ENCODE results near the gene AK3.
"Not testable (repeated sequence)": the region's sequence is repeated elsewhere in the genome, so short reads cannot be mapped to it uniquely, and the experiment has no call there.

AK3 gene

DNA sequence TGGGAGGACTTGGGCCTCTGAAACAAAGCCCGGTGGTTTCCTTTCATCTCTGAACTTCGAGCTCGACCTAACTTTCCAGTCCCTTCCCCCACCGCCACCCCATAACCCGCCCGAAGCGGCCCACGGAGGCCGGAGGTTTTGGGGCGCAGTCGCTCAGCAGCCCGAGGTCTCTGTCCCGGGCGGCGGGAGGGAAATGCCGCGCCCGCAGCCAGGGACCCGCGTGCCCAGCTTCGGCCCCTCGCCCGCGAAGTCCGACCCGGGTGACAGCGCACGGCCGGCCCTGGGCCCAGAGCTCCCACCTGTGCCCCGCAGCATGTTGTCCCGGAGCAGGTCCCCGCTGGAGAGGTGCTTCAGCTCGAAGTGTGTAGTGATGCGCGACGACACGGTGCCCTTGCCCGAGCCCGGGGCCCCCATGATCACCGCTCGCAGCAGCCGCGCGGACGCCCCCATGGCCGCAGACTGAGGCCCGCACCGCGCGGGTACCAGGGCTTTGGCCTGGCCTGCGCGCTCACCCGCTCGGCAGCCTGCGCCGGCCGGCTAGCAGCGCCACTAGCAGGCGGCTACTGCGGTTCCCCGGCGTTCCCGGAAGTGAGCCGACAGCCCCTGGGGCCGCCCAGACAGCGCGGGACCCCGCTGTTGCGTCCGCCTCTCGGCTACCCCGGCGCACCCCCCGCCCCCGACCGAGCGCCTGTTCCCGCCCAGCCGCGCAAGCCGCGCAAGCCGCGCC is at the start of gene AK3:
Gene AK3 (minus strand): TSS at position 565 of the 727 bp plus-strand sequence. CDS start 115 bp downstream, at position 450.
- DNase-seq (ENCODE audit: low spot score), result peak; percentile 71

DNA sequence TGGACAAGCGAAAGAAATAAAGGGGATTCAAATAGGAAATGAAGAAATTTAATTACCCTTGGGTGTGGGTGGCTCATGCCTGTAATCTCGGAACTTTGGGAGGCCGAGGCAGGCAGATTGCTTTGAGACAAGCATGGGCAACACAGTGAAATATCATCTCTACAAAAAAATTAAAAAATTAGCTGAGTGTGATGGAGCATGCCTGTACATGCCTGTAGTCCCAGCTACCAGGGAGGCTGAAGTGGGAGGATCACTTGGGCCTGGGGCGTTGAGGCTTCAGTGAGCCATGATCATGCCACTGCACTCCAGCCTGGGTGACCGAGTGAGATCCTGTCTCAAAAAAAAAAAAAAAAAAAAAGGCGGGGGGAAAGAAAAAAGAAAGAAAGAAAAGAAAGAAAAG is 47.7 kb upstream of the AK3 start:
- DNase-seq (ENCODE audit: low spot score), result no peak

DNA sequence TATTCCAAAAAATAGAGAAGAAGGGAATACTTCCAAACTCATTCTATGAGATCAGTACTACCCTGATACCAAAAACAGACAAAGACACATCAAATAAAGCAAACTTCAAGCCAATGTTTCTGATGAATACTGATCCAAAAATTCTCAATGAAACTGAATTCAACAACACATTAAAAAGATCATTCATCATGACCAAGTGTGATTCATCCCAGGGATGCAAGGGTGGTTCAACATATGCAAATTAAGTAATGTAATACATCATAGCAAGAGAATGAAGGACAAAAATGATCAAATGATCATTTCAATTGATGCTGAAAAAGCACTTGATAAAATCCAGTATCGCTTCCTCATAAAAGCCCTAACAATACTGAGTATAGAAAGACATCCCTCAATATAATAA is 46.9 kb upstream of the AK3 start:
- no peak for DNase-seq (ENCODE audit: low spot score)

DNA sequence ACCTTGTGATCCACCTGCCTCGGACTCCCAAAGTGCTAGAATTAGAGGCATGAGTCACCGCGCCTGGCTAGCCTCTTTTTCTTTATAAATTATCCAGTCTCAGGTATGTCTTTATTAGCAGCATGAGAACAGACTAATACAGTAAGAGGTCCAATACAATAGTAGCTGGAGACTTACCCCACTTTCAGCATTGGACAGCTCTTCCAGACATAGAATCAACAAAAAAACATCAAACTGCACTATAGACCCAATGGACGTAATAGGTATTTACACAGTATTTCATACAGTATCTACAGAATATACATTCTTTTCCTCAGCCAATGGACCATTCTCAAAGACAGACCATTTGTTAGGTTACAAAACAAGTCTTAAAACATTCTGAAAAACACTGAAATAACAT is 45.6 kb upstream of the AK3 start:
- DNase-seq (ENCODE audit: low spot score), result no peak

DNA sequence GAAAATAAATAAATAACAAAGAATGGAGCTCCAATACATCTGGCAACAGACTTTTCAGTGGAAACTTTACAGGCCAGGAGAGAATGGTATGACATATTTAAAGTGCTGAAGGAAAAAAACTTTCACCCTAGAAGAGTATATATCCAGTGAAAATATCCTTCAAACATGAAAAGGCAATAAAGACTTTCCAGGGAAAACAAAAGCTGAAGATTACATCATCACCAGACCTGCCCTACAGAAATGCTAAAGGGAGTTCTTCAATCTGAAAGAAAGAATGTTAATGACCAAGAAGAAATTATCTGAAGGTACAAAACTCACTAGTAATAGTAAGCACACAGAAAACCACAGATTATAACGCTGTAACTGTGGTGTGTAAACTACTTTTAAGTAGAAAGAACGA is 43.4 kb upstream of the AK3 start:
- no peak for DNase-seq (ENCODE audit: low spot score)

DNA sequence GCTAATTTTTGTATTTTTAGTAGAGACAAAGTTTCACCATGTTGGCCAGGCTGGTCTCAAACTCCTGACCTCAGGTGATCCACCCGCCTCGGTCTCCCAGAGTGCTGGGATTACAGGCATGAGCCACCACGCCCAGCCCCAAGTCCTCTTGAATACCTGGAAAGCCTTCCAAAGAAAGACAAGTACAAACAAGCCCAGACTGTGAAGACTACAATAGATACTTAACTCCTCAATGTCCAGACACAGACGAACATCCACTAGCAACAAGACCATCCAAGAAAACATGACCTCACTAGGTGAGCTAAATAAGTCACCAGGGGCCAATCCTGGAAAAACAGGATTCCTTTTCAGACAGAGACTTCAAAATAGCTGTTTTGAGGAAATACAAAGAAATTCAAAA is 42.2 kb upstream of the AK3 start:
- DNase-seq (ENCODE audit: low spot score), result not testable (repeated sequence)

DNA sequence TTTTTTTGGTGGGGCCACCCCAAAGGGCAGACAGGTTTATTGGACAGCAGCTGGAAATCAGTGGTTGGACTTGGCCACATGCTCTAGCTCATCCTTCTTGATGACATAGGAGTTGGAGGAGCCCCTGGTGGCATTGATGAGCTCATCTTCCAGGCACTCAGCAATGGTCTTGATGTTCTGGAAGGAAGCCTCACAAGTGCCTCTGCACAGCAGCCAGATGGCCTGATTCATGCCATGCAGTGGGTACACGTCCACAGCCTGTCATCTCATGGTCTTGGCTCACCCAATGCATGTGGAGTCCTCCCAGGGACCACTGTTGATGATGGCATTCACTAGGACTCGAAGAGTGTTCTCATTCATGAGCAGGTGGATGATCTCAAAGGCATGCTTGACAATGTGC is 40.4 kb upstream of the AK3 start:
- DNase-seq (ENCODE audit: low spot score), result no peak

DNA sequence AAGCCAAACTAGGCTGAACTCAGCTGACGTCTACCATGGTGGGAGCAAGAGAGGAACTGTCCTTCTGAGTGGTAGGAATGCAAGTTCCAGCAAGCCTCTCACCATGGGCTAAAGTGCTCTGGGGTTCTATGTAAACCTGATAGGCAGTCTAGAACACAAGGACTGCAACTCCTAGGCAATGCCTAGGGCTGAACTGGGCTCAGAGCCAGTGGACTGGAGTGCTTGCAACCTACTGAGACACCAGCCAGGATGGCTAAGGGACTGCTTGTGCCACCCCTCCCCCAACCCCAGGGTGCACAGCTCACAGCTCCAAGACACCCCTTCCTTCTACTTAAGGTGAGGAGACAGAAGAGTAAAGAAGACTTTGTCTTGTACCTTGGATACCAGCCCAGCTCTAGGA is 39.6 kb upstream of the AK3 start:
- DNase-seq (ENCODE audit: low spot score), result no peak

DNA sequence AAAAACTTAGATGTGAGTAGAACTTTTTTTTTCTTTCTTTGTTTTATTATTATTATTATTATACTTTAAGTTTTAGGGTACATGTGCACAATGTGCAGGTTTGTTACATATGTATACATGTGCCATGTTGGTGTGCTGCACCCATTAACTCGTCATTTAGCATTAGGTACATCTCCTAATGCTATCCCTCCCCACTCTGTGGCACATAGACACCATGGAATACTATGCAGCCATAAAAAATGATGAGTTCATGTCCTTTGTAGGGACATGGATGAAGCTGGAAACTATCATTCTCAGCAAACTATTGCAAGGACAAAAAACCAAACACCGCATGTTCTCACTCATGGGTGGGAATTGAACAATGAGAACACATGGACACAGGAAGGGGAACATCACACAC is 34.0 kb upstream of the AK3 start:
- DNase-seq (ENCODE audit: low spot score), result not testable (repeated sequence)

DNA sequence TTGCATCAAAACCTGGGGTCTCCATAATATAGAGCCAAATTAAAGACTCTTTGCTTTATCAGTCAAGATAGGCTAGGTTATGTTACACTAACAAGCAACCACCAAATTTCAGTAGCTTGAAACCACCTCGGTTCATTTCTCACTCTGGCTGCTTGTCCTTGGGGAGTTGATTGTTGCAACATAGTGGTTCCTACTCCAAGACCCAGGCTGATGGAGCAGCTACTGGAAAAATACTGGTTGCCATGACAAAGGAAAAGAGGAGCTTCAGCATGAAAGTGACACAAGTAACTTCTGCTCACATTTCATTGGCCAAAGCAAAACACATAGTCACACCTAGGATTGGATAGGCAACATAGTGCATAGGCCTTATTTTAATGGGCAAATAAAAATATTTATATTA is 33.2 kb upstream of the AK3 start:
- DNase-seq (ENCODE audit: low spot score), result no peak

DNA sequence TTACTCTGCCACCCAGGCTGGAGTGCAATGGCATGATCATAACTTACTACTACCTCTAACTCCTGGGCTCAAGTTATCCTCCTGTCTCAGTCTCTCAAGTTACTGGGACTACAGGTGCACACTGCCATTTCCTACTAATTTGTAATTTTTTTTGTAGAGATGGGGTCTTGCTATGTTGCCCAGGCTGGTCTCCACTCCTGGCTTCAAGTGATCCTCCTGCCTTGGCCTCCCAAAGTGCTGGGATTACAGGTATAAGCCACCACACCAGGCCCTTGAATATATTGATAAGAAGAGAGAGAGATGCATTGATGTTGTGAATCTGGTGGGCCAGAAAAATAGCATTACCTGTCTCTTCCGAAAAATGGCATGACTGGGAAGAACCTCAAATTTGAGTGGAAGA is 30.8 kb upstream of the AK3 start:
- no peak for DNase-seq (ENCODE audit: low spot score)

DNA sequence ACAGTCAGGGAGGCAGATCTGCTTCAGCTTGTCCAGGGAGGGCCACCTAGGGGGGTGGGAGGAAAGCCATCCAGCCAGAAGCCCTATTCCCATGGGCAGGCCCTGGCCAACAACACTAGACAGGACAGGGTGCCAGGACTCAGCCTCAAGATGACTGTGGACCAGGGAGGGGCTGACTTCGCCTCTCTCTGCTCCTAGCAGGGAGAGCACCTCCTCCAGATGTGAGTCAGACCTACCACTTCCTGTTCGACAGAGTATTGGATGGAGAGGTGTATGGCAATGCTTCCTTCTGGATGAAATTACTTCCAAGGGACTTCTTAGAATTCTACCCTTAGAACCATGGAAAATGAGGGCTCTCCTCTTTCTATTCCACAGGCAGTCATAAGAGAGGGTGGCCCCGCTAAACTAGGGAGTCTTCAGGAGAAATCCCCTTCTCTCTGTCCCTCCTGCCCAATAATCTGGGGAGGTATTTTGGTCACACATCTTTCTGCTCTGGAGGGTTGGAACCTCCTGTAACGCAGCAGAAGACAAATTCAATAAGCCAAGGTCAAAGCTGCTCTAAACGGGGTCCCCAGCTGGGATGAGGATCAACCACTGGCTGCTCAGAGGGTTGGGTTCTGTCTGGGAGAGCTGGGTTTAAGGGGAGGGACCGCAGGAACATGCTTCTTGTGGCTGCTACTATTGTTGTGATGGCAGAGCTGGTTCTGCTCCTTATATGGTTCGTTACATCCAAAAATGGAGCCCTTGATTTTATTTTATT is 28.5 kb upstream of the AK3 start:
- no peak for DNase-seq (ENCODE audit: low spot score)

DNA sequence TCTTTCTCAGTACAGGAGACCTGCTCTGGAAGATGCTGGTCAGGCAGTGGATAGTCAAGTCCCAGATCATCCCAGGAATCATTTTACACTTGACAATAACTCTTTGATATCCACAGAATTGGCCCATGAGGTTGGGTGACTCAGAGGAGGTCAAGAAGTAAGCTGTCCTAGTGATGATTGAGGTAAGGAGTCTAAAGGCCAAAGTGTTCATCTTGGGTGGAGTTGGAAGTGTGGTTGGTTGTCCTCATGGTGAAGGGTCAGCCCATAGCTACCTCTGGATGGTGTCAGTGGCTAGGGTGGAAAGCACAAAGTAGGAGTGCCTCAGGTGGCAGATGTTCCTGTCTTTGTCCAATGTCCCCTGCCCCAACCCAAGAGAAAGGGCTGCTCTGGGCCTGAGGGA is 27.7 kb upstream of the AK3 start:
- no peak for DNase-seq (ENCODE audit: low spot score)

DNA sequence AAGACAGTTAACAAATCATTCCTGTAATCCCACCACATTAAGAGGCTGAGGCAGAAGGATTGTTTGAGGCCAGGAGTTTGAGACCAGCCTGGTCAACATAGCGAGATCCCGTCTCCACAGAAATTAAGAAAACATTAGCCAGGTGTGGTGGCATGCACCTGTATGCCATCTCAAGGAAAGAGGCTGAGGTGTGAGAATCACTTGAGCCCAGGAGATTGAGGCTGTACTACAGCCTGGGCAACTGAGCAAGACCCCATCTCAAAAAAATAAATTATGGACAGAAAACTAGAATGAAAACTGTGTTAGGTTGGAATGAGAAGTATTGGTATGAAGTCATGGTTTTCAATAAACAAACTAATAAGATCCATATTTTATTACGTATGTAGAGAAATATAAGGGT is 23.0 kb upstream of the AK3 start:
- no peak for DNase-seq (ENCODE audit: low spot score)

DNA sequence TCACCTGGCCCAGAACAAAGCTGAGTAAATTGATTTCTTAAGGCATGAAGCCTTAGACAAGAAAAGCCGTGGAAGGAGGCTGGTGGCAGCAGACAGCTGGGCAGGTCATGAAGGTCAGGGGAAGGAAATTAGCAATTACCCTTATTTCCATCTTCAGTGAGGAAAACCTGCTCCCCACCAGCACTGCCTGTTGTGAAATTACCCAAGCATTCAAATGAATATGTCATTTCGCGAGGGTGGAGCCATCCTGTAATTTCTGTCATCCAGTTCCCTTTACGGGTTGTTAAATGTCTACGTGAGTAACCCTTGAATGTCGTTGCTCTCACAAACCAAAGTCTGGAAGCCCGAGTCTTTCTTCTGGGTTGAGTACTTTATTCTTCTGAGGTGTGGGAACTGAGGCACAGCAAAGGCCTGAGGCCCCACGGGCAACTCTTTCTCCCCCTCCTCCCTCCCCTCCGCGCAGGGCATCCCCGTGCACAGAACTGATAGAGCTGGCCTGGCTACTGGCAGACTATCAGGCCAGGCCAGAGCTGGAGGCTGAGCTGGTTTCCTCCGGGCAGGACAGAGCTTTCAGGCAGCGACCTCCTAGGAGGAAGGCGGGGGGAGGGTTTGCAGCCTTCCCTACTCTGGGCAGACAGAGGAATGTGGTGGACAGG is 22.0 kb upstream of the AK3 start:
- DNase-seq (ENCODE audit: low spot score), result peak; percentile 92

DNA sequence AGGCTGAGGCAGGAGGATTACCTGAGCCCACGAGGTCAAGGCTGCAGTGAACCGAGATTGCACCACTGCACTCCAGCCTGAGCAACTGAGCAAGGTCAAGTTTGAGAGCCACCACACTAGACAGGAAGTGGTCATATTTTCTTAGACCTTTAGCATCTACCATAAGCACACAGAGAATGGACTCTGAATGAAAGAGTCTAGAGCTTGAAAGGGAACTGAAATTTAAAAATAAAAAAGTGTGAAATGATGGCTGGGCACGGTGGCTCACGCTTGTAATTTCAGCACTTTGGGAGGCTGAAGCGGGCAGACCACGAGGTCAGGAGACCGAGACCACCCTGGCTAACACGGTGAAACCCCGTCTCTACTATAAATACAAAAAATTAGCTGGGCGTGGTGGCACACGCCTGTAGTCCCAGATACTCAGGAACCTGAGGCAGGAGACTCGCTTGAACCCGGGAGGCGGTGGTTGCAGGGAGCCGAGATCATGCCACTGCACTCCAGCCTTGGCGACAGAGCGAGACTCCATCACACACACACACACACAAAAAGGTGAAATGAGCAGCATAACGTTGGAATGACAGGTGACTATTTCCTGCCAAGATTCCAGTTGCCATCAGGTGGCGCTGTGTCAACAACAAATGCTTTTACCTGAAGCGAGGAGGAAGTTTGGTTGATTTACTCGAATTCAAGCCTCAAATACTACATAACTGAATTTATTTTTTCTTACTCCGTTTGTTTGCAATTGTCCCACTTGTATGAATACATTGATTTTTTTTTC is 21.3 kb upstream of the AK3 start:
- DNase-seq (ENCODE audit: low spot score), result peak; percentile 91

DNA sequence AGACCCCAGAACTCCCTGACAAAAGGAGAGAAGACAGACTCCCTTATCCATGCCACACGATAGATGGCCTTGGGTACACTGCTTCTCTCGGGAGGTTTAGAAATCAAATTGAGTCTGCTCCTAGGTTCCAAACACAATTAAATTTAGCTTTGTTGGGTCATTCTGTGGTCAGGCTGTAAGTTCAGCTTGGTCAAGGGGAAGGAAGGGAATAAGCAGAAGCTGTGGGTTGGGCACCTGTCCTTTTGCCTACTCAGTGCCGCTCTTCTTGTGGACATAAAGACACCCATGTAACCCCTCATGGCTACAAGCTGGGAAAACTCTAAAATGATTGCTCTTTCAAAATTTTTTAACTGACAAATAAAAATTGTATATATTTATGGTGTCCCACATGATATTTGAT is 19.1 kb upstream of the AK3 start:
- no peak for DNase-seq (ENCODE audit: low spot score)

DNA sequence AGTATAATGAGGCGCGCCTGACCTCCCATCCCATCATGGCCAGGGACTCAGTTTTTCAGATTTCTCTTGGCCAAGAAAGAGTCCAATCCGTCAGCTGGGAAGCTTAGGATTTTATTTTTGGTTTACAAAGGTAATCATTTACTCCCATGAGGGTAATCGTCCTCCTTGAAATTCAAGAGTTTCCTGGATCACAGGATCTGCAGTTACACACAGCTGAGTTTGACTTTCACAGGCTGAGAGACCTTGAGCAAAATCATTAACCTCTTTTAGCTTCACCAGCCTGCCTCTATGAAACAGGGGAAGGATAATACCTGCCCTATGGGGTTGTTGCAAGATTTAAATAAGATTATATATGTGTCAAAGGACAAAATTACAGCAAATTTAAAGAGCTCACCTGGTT is 15.4 kb upstream of the AK3 start:
- no peak for DNase-seq (ENCODE audit: low spot score)

DNA sequence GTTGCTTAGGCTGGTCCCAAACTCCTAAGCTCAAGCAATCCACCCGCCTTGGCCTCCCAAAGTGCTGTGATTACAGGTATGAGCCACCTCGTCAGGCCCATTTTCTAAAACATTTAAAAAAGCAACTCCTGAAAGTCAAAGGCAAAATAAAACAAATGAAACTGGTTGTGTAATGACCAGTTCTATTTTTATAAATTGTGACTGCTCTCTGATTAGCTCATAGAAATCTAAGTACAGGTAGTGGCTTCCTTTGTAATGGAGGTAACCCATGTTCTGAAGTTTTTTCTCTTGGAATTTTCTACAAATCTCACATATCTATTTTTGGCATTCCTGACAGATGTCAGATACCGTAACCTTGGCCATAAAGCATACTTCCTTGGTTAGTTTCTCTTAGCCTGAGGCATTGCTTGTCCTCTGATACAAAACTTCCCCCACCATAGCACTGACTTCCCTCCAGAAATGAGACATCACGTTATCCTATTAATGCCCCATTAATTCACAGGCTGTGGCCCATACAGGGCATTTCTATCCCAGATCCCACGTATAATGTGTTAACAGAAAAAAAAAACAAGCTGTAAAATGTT is 14.1 kb upstream of the AK3 start:
- DNase-seq (ENCODE audit: low spot score), result no peak

DNA sequence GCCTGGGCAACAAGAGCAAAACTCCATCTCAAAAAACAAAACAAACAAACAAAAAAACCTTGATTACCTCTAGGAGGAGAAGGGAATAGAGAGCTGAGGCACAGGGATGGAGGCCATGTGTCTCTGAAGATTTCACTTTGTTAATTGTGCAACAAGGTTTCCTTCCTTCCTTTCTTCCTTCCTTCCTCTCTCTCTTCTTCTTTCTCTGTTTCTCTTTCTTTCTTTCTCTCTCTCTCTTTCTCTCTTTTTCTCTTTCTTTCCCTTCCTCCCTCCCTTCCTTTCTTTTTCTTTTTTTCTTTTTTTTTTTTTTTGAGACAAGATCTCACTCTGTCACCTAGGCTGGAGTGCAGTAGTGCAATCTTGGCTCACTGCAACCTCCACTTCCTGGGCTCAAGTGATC is 13.5 kb upstream of the AK3 start:
- DNase-seq (ENCODE audit: low spot score), result not testable (repeated sequence)

DNA sequence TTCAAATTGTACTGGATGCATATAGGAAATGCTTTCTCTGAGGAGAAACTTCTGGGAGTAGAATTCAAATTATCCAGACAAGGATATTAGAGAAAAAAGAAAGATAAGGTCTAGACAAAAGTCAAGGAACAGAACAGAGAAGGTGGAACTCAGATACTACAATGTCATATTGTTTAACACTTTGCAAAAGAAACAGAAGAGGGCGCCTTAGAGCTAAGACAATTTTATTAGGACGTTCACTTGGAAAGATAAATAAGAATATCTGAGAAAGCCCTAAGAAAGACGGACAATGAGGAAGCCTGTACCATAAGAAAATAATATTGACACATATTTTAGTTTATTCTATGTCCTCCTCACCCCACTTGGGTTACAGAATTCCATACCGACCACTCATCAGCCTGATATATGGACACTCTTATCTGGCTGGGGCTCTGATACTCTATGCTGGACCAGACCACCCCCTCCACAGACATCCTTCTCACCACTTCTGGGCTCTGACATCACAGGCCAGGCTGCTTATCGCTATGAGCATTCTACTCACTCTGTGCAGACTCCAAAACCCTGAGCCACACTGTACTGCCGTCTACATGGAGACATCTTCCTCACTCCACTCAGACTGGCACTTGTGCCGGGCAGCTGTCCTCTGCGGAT is 9.1 kb upstream of the AK3 start:
- DNase-seq (ENCODE audit: low spot score), result peak; percentile 79

DNA sequence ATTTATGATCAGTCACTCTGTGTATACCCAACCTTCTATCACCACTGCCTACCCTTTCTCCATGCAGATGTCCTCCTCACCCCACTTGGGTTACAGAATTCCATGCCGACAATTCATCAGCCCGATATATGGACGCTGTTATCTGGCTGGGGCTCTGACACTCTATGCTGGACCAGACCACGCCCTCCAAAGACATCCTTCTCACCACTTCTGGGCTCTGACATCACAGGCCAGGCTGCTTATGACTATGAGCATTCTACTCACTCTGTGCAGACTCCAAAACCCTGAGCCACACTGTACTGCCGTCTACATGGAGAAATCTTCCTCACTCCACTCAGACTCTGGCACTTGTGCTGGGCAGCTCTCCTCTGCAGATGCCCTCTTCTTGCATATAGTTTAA is 7.6 kb upstream of the AK3 start:
- no peak for DNase-seq (ENCODE audit: low spot score)

Measured in hematopoietic multipotent progenitor cell treated with erythropoietin and hydrocortisone succinate and interleukin-3 and kit ligand, for 15 days (in vitro differentiated cells).